ENCODE data around the gene ZDHHC24. TPM values are rescaled to one million over a fixed set of nuclear protein-coding genes. Genes with fewer than 3 reads are reported as not detected.
"Not testable (repeated sequence)": the region's sequence is repeated elsewhere in the genome, so short reads cannot be mapped to it uniquely, and the experiment has no call there.

ZDHHC24 gene
- total RNA-seq, 2 experiments from 2014 or later, result 17.0 to 18.4 TPM

DNA sequence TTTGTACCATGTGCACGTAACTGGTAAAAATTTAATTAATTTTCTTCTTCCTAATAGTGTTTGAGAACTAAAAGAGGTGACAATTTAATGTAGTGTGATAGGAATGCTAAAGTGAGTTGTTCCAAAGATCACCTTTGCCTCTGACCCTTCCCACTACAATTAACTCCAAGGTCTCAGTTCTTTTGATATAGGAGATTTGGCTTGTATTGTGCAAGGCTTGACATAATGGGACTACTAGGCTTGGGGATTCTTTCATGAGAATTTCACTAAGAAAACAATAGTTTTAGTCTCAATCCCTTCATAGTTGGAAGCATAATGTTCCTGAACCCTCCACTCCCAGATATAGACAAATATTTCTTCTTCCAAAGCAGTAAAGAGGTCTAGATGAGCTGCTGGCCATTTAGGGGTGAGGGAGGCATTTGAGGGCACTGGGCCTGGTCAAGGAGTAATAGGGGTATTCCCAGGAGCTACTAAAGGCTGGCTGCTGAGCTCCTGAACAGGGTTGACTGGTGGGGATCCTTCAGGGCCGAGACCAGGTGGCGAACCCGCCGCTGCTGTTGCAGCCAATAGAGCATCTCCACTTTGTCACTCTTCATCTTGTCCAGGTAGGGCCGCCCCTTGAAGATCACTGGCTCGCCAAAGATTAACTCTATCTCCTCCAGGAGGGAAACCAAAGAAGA is 44.3 kb upstream of the ZDHHC24 start:
- CTCF ChIA-PET, result interaction anchor here (0.6 to 3.7 kb wide), 3 partner anchors 89 to 237 kb away, joined by 3 to 47 read pairs (median 5); partner anchors contain the start of genes MRPL11 and RBM4B
- peaks cover 4% of the 10 kb centered on the region for H3K36me3 Mint-ChIP-seq (ENCODE audit: low read depth)
- peaks cover 31% of the 10 kb centered on the region for H3K4me1 ChIP-seq (ENCODE audit: insufficient read depth, low read length)
- H3K4me3 Mint-ChIP-seq, result no peak overlapping the region
- intact Hi-C loops (cut with DNase I, micrococcal nuclease), result loop anchor here in 1 of 2 experiments (5.0 kb wide), 2 partner anchors 87 to 118 kb away; partner anchors contain the start of gene RBM4B
- no peak overlapping the region for H3K27ac ChIP-seq (ENCODE audit: low read depth in 1 of 2, low read length in 2 of 2)
- ATAC-seq (ENCODE audit: poor library complexity), result no peak
- no peak overlapping the region for H3K4me3 ChIP-seq (ENCODE audit: low read length)
- H3K27ac Mint-ChIP-seq, result no peak overlapping the region
- TF ChIP-seq, protein P1, sequence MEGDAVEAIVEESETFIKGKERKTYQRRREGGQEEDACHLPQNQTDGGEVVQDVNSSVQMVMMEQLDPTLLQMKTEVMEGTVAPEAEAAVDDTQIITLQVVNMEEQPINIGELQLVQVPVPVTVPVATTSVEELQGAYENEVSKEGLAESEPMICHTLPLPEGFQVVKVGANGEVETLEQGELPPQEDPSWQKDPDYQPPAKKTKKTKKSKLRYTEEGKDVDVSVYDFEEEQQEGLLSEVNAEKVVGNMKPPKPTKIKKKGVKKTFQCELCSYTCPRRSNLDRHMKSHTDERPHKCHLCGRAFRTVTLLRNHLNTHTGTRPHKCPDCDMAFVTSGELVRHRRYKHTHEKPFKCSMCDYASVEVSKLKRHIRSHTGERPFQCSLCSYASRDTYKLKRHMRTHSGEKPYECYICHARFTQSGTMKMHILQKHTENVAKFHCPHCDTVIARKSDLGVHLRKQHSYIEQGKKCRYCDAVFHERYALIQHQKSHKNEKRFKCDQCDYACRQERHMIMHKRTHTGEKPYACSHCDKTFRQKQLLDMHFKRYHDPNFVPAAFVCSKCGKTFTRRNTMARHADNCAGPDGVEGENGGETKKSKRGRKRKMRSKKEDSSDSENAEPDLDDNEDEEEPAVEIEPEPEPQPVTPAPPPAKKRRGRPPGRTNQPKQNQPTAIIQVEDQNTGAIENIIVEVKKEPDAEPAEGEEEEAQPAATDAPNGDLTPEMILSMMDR (IDR thresholded peaks at IDR 0.05), result no peak
- no peaks in the 10 kb centered on the region for H3K9me3 Mint-ChIP-seq
- no peaks in the 10 kb centered on the region for H3K9me3 ChIP-seq (ENCODE audit: control insufficient read depth in 1 of 2, insufficient read depth in 1 of 2, low read length in 2 of 2)
- no peak for DNase-seq
- H3K36me3 ChIP-seq (ENCODE audit: insufficient read depth, low read length), result no peaks in the 10 kb centered on the region
- H3K27me3 Mint-ChIP-seq, result no peaks in the 10 kb centered on the region
- no peaks in the 10 kb centered on the region for H3K27me3 ChIP-seq (ENCODE audit: control insufficient read depth in 1 of 2, insufficient read depth in 2 of 2, low read length in 2 of 2)
- peaks cover 15% of the 10 kb centered on the region for H3K4me1 Mint-ChIP-seq (ENCODE audit: low read depth)
- POLR2A ChIA-PET, result interaction anchor here (0.6 to 5.3 kb wide), 4 partner anchors 32 to 153 kb away, joined by 3 to 39 read pairs (median 11); partner anchors contain the start of genes RBM4 and RBM4B

DNA sequence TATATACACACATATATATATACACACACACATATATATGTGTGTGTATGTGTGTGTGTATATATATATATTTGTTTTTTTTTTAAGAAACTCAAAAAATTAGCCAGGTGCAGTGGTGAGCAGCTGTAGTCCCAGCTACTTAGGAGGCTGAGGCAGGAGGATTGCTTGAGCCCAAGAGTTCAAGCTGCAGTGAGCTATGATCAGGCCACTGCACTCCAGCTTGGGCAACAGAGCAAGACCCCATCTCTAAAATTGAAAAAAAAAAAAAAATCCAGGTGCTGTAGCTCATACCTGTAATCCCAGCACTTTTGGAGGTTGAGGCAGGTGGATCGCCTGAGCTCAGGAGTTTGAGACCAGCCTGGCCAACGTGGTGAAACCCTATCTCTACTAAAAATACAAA is 43.5 kb upstream of the ZDHHC24 start:
- H3K4me3 ChIP-seq (ENCODE audit: low read length); H3K9me3 Mint-ChIP-seq; H3K4me3 Mint-ChIP-seq; DNase-seq; H3K27ac ChIP-seq (ENCODE audit: low read depth in 1 of 2, low read length in 2 of 2); H3K27me3 Mint-ChIP-seq; intact Hi-C loops (cut with DNase I, micrococcal nuclease); H3K27ac Mint-ChIP-seq; H3K27me3 ChIP-seq (ENCODE audit: control insufficient read depth in 1 of 2, insufficient read depth in 2 of 2, low read length in 2 of 2); H3K36me3 Mint-ChIP-seq (ENCODE audit: low read depth); H3K36me3 ChIP-seq (ENCODE audit: insufficient read depth, low read length); H3K9me3 ChIP-seq (ENCODE audit: control insufficient read depth in 1 of 2, insufficient read depth in 1 of 2, low read length in 2 of 2); ATAC-seq (ENCODE audit: poor library complexity); CTCF ChIA-PET: not testable (repeated sequence)
- peaks cover 24% of the 10 kb centered on the region for H3K4me1 ChIP-seq (ENCODE audit: insufficient read depth, low read length)
- POLR2A ChIA-PET, result interaction anchor here (1.0 kb wide), 1 partner anchor 33 kb away, joined by 4 read pairs; no protein-coding TSS in a partner anchor
- peaks cover 10% of the 10 kb centered on the region for H3K4me1 Mint-ChIP-seq (ENCODE audit: low read depth)

DNA sequence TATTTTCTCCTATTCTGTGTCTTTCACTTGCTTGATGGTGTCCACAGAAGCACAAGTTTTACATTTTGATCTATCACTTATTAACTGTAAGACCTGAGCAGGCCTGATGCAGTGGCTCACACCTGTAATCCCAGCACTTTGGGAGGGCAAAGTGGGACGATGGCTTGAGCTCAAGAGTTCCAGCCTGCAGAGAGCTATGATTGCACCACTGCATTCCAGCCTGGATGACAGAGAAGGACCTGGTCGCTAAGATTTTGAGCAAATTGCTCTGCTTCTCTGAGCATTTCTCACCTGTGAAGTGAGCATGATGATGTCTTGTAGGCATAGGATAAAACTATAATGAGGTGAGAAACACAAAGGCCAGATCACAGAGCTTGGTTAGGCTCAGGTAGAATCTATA is 40.3 kb upstream of the ZDHHC24 start:
- no peaks in the 10 kb centered on the region for H3K4me1 Mint-ChIP-seq (ENCODE audit: low read depth)
- H3K9me3 Mint-ChIP-seq, result peaks cover 7% of the 10 kb centered on the region
- no peak overlapping the region for H3K4me3 Mint-ChIP-seq
- no peak overlapping the region for H3K4me3 ChIP-seq (ENCODE audit: low read length)
- intact Hi-C loops (cut with DNase I, micrococcal nuclease), result no loop called here
- peaks cover 5 to 7% of the 10 kb centered on the region in 2 experiments for H3K9me3 ChIP-seq (ENCODE audit: control insufficient read depth in 1 of 2, insufficient read depth in 1 of 2, low read length in 2 of 2)
- H3K27ac ChIP-seq (ENCODE audit: low read depth in 1 of 2, low read length in 2 of 2), result no peak overlapping the region
- H3K4me1 ChIP-seq (ENCODE audit: insufficient read depth, low read length), result no peaks in the 10 kb centered on the region
- CTCF ChIA-PET, result no interaction called here
- POLR2A ChIA-PET, result no interaction called here
- TF ChIP-seq, protein P1 (IDR thresholded peaks at IDR 0.05), result no peak
- no peaks in the 10 kb centered on the region for H3K27me3 Mint-ChIP-seq
- no peaks in the 10 kb centered on the region for H3K27me3 ChIP-seq (ENCODE audit: control insufficient read depth in 1 of 2, insufficient read depth in 2 of 2, low read length in 2 of 2)
- DNase-seq (no peak), ATAC-seq (ENCODE audit: poor library complexity) (no peak)
- H3K27ac Mint-ChIP-seq, result no peak overlapping the region
- H3K36me3 Mint-ChIP-seq (ENCODE audit: low read depth), result no peaks in the 10 kb centered on the region
- no peaks in the 10 kb centered on the region for H3K36me3 ChIP-seq (ENCODE audit: insufficient read depth, low read length)

DNA sequence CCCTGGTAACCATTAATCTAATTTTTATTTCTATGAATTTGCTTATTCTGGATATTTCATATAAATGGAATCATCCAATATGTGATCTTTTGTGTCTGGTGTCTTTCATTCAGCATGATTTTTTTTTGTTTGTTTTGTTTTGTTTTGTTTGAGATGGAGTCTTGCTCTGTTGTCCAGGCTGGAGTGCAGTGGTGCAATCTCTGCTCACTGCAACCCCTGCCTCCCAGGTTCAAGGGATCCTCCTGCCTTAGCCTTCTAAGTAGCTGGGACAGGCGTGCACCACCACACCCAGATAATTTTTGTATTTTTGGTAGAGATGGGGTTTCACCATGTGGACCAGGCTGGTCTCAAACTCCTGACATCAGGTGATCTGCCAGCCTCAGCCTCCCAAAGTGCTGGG is 39.6 kb upstream of the ZDHHC24 start:
- H3K9me3 Mint-ChIP-seq; H3K27me3 Mint-ChIP-seq; H3K4me1 Mint-ChIP-seq (ENCODE audit: low read depth); H3K27ac ChIP-seq (ENCODE audit: low read depth in 1 of 2, low read length in 2 of 2); intact Hi-C loops (cut with DNase I, micrococcal nuclease); H3K9me3 ChIP-seq (ENCODE audit: control insufficient read depth in 1 of 2, insufficient read depth in 1 of 2, low read length in 2 of 2); H3K4me1 ChIP-seq (ENCODE audit: insufficient read depth, low read length); DNase-seq; H3K4me3 ChIP-seq (ENCODE audit: low read length); POLR2A ChIA-PET; H3K4me3 Mint-ChIP-seq; H3K36me3 Mint-ChIP-seq (ENCODE audit: low read depth); H3K36me3 ChIP-seq (ENCODE audit: insufficient read depth, low read length); H3K27ac Mint-ChIP-seq; ATAC-seq (ENCODE audit: poor library complexity); H3K27me3 ChIP-seq (ENCODE audit: control insufficient read depth in 1 of 2, insufficient read depth in 2 of 2, low read length in 2 of 2); CTCF ChIA-PET: not testable (repeated sequence)

DNA sequence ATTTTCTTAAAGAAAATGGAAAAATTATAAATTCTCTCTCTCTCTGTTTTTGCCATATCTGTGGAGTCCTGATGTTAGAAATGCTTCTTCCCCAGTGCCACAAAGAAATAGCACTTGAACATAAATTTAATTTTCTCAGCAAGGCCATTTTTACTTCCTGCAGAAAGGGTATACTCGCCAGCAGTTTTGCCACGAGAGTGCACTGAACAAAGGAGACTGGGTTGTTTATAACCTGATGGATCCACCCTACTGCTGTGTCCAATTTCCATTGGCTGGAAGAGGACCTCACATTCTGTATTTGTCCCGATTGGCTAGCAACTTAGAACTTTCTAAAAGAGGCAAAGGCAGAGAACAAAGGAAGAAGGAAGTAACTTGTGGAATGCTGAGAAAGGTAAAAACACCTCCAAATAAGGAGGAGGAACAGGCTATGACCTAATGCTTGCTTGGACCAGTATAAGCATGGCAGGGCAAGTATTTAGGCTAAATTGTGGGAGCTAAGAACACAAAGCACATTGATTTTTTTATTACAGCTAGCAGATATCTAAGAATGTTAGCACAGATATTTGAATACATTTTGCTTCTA is 36.8 kb upstream of the ZDHHC24 start:
- DNase-seq; H3K4me1 Mint-ChIP-seq (ENCODE audit: low read depth); H3K36me3 ChIP-seq (ENCODE audit: insufficient read depth, low read length); H3K9me3 ChIP-seq (ENCODE audit: control insufficient read depth in 1 of 2, insufficient read depth in 1 of 2, low read length in 2 of 2); H3K9me3 Mint-ChIP-seq; H3K4me3 ChIP-seq (ENCODE audit: low read length); H3K4me1 ChIP-seq (ENCODE audit: insufficient read depth, low read length); H3K27me3 ChIP-seq (ENCODE audit: control insufficient read depth in 1 of 2, insufficient read depth in 2 of 2, low read length in 2 of 2); H3K27ac Mint-ChIP-seq; intact Hi-C loops (cut with DNase I, micrococcal nuclease); CTCF ChIA-PET; H3K27ac ChIP-seq (ENCODE audit: low read depth in 1 of 2, low read length in 2 of 2); ATAC-seq (ENCODE audit: poor library complexity); H3K4me3 Mint-ChIP-seq; H3K27me3 Mint-ChIP-seq; H3K36me3 Mint-ChIP-seq (ENCODE audit: low read depth): not testable (repeated sequence)
- POLR2A ChIA-PET, result interaction anchor here (2.4 kb wide), 1 partner anchor 96 kb away, joined by 11 read pairs; the partner anchor contains the start of gene RBM4B

Measured in CD4-positive, alpha-beta T cell (primary cell).